PFSK-1 (cell line): Measurements from ENCODE around the gene SAMD4A.

Source experiments
- FOXP2 ChIP-seq: optimal IDR thresholded peaks from 2 replicates; pipeline ENCODE3; 2011; ENCODE audit warnings: borderline replicate concordance, control low read depth, inconsistent platforms; ENCODE audit not compliant: insufficient read depth; ENCODE audit errors: extremely low read length, extremely low read depth
- POLR2AphosphoS5 ChIP-seq: IDR thresholded peaks from 2 replicates; pipeline ENCODE4 v1.6.1; 2012; ENCODE audit warnings: low read depth, mild to moderate bottlenecking, control low read depth, low read length, moderate library complexity
- REST ChIP-seq, 2 experiments: IDR thresholded peaks; 2 replicates each; pipeline versions ENCODE4 v1.6.1 to v1.8.0; 2011 to 2012; ENCODE audit warnings: low read depth in 2 of 2, low read length in 2 of 2, control low read depth in 1 of 2, inconsistent platforms in 1 of 2, mild to moderate bottlenecking in 1 of 2, moderate library complexity in 1 of 2; ENCODE audit not compliant: insufficient read depth in 1 of 2
- SIN3A ChIP-seq: IDR thresholded peaks from 2 replicates; pipeline ENCODE4 v1.6.1; 2012; ENCODE audit warnings: mild to moderate bottlenecking, low read length, moderate library complexity, borderline replicate concordance; ENCODE audit not compliant: insufficient read depth
- TAF1 ChIP-seq: IDR thresholded peaks from 2 replicates; pipeline ENCODE4 v1.6.1; 2012; ENCODE audit warnings: low read length, control low read depth, borderline replicate concordance; ENCODE audit not compliant: insufficient read depth

Gene SAMD4A

GRCh38 chr14:54836231-54836630, 269.3 kb downstream of the SAMD4A start:
- TF ChIP-seq TAF1 (no peak), SIN3A (no peak), FOXP2 (no peak), REST (IDR thresholded peaks at IDR 0.05; ENCODE audit: insufficient read depth in 1 of 2, low read depth in 2 of 2, low read length in 2 of 2) (no peak), POLR2AphosphoS5 (no peak)

GRCh38 chr14:54837508-54838149, 270.7 kb downstream of the SAMD4A start:
- TF ChIP-seq POLR2AphosphoS5 = no peak
- no peak for TF ChIP-seq REST (IDR thresholded peaks at IDR 0.05; ENCODE audit: insufficient read depth in 1 of 2, low read depth in 2 of 2, low read length in 2 of 2)
- no peak for TF ChIP-seq FOXP2
- no peak for TF ChIP-seq TAF1
- TF ChIP-seq SIN3A = no peak

- no peak for TF ChIP-seq REST (IDR thresholded peaks at IDR 0.05; ENCODE audit: insufficient read depth in 1 of 2, low read depth in 2 of 2, low read length in 2 of 2)
- no peak for TF ChIP-seq SIN3A
- no peak for TF ChIP-seq POLR2AphosphoS5
- no peak for TF ChIP-seq TAF1
- TF ChIP-seq FOXP2 = no peak
Observed at GRCh38 chr14:54838931-54839512, 272.1 kb downstream of the SAMD4A start.

GRCh38 chr14:54839701-54840119, 272.8 kb downstream of the SAMD4A start:
- TF ChIP-seq FOXP2 = no peak
- no peak for TF ChIP-seq SIN3A

GRCh38 chr14:54840336-54840735, 273.4 kb downstream of the SAMD4A start:
- no peak for TF ChIP-seq POLR2AphosphoS5
- TF ChIP-seq TAF1 = no peak

- TF ChIP-seq POLR2AphosphoS5 (no peak), TAF1 (no peak), FOXP2 (no peak), REST (IDR thresholded peaks at IDR 0.05; ENCODE audit: insufficient read depth in 1 of 2, low read depth in 2 of 2, low read length in 2 of 2) (no peak), SIN3A (no peak)
Observed at GRCh38 chr14:54840798-54841197, 273.9 kb downstream of the SAMD4A start.
